Prostate gland (tissue), 2 donors: ENCODE data around the gene AP1G2.
"Not testable (repeated sequence)": the region's sequence is repeated elsewhere in the genome, so short reads cannot be mapped to it uniquely, and the experiment has no call there.

Source experiments
- POLR2AphosphoS5 ChIP-seq: sonication (generic); formaldehyde crosslinking; IDR thresholded peaks from one replicate; pipeline ENCODE4 v1.6.1; 2017; ENCODE audit warnings: antibody characterized with exemption
- TF ChIP-seq, protein P1 (sequence below), 4 experiments: fragments of 200-600 bp in 2 of 4; fragments of 450-650 bp in 2 of 4; sonication (generic) in 2 of 4; IDR thresholded peaks; 1 replicate in 3 of 4; 2 replicates in 1 of 4; pipeline ENCODE4 v1.5.1; 2016 to 2019; ENCODE audit warnings: antibody characterized with exemption in 4 of 4, mild to moderate bottlenecking in 2 of 4, moderate library complexity in 2 of 4

DNA sequence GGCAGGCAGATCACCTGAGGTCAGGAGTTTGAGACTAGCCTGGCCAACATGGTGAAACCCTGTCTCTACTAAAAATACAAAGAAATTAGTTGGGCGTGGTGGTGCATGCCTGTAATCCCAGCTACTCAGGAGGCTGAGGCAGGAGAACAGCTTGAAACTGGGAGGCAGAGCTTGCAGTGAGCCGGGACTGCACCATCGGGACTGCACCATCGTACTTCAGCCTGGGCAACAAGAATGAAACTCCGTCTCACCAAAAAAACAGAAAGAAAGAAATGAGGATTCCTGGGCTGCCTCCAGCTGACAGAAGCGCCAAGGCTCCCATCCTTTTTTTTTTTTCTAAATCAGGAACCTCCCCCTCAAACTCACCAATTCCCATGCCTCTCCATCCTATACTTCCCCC lies 30.7 kb downstream of the AP1G2 start:
- TF ChIP-seq, protein P1, sequence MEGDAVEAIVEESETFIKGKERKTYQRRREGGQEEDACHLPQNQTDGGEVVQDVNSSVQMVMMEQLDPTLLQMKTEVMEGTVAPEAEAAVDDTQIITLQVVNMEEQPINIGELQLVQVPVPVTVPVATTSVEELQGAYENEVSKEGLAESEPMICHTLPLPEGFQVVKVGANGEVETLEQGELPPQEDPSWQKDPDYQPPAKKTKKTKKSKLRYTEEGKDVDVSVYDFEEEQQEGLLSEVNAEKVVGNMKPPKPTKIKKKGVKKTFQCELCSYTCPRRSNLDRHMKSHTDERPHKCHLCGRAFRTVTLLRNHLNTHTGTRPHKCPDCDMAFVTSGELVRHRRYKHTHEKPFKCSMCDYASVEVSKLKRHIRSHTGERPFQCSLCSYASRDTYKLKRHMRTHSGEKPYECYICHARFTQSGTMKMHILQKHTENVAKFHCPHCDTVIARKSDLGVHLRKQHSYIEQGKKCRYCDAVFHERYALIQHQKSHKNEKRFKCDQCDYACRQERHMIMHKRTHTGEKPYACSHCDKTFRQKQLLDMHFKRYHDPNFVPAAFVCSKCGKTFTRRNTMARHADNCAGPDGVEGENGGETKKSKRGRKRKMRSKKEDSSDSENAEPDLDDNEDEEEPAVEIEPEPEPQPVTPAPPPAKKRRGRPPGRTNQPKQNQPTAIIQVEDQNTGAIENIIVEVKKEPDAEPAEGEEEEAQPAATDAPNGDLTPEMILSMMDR (IDR thresholded peaks at IDR 0.05), result not testable (repeated sequence)
- TF ChIP-seq POLR2AphosphoS5, result not testable (repeated sequence)
